Keratinocyte (primary cell): Measurements from ENCODE around the gene CLDN5. TPM values are rescaled to one million over a fixed set of nuclear protein-coding genes. Genes with fewer than 3 reads are reported as not detected.

Source experiments
- DNase-seq: peaks from one replicate; pipeline ENCODE4 v3.0.0-alpha.2; 2011; ENCODE audit warnings: low read depth, missing footprints, low spot score
- FAIRE-seq: peaks from 2 replicates; lab custom pipeline; 2011; peaks lifted over from hg19 to GRCh38; lab: Jason Lieb, UNC
- H2AFZ ChIP-seq: 2 replicates; pipeline ENCODE4 v1.6.0; 2012; ENCODE audit warnings: low read length, control low read depth, inconsistent platforms; ENCODE audit not compliant: control insufficient read depth
- H3K27ac ChIP-seq: 2 replicates; pipeline ENCODE4 v1.5.1; 2011; ENCODE audit warnings: low read length; ENCODE audit not compliant: control insufficient read depth, insufficient read depth
- H3K27me3 ChIP-seq: 3 replicates; pipeline ENCODE4 v1.6.0; 2011; ENCODE audit warnings: low read length; ENCODE audit not compliant: control insufficient read depth, insufficient read depth; ENCODE audit errors: extremely low read depth
- H3K36me3 ChIP-seq, 2 experiments: 2 replicates in 1 of 2; 3 replicates in 1 of 2; pipeline ENCODE4 v1.5.1; 2011; ENCODE audit warnings: low read length in 2 of 2, mild to moderate bottlenecking in 1 of 2; ENCODE audit not compliant: control insufficient read depth in 2 of 2, insufficient read depth in 2 of 2; ENCODE audit errors: extremely low read depth in 1 of 2
- H3K4me1 ChIP-seq: 3 replicates; pipeline ENCODE4 v1.5.1; 2011; ENCODE audit warnings: low read length; ENCODE audit not compliant: control insufficient read depth, insufficient read depth; ENCODE audit errors: extremely low read depth
- H3K4me2 ChIP-seq: 3 replicates; pipeline ENCODE4 v1.6.0; 2011; ENCODE audit warnings: low read depth, low read length; ENCODE audit not compliant: control insufficient read depth, insufficient read depth; ENCODE audit errors: extremely low read depth
- H3K4me3 ChIP-seq, 3 experiments: fragments of 200-600 bp in 1 of 3; sonication (generic) in 1 of 3; 2 replicates in 2 of 3; 3 replicates in 1 of 3; pipeline ENCODE4 v1.5.1; 2011 to 2016; ENCODE audit warnings: low read length in 3 of 3, mild to moderate bottlenecking in 3 of 3, control low read depth in 2 of 3, inconsistent platforms in 1 of 3, low read depth in 1 of 3, mixed read lengths in 1 of 3, mixed run types in 1 of 3, moderate library complexity in 1 of 3; ENCODE audit not compliant: control insufficient read depth in 2 of 3, insufficient read depth in 2 of 3; ENCODE audit errors: extremely low read depth in 1 of 3
- H3K79me2 ChIP-seq: 2 replicates; pipeline ENCODE4 v1.6.0; 2012; ENCODE audit warnings: low read length; ENCODE audit not compliant: control insufficient read depth, insufficient read depth
- H3K9ac ChIP-seq: 3 replicates; pipeline ENCODE4 v1.6.0; 2011; ENCODE audit warnings: low read length; ENCODE audit not compliant: control insufficient read depth, insufficient read depth; ENCODE audit errors: extremely low read depth
- H3K9me1 ChIP-seq: 3 replicates; pipeline ENCODE4 v1.6.0; 2011; ENCODE audit warnings: low read length; ENCODE audit not compliant: control insufficient read depth, insufficient read depth; ENCODE audit errors: extremely low read depth
- H3K9me3 ChIP-seq: 2 replicates; pipeline ENCODE4 v1.5.1; 2012; ENCODE audit warnings: low read depth, low read length; ENCODE audit not compliant: control insufficient read depth
- H4K20me1 ChIP-seq: 3 replicates; pipeline ENCODE4 v1.6.0; 2011; ENCODE audit warnings: low read length; ENCODE audit not compliant: control insufficient read depth, insufficient read depth; ENCODE audit errors: extremely low read depth
- EZH2 ChIP-seq: IDR thresholded peaks from one replicate; pipeline ENCODE4 v1.6.1; 2012; ENCODE audit warnings: inconsistent platforms, mild to moderate bottlenecking, low read length, moderate library complexity
- dilution Hi-C: fragments of 300-500 bp; cut with MboI; formaldehyde crosslinking; loops from one replicate; pipeline ENCODE4 v1.7.0; 2020; ENCODE audit warnings: low sequenced_read_pairs; ENCODE audit not compliant: extremely low pct_ligation_motif_present
- polyA plus RNA-seq, 5 experiments: library from polyadenylated mRNA; depleted of rRNA in 3 of 5; stranded (reverse) in 3 of 5; stranded (forward) in 1 of 5; unstranded in 1 of 5; fragments of >200 nt; gene quantifications; 1 replicate in 1 of 5; 2 replicates in 3 of 5; 3 replicates in 1 of 5; pipeline versions ENCODE4 v1.2.1 to v1.2.3, GENCODE V29; 2011 to 2012; ENCODE audit warnings: missing spikeins in 2 of 5, low read depth in 1 of 5, low replicate concordance in 1 of 5
- TF ChIP-seq, protein P1 (sequence below), 3 experiments: IDR thresholded peaks in 1 of 3; conservative IDR thresholded peaks in 1 of 3; optimal IDR thresholded peaks in 1 of 3; 2 replicates in 2 of 3; 3 replicates in 1 of 3; pipeline versions ENCODE3 to v1.5.1; 2011; ENCODE audit warnings: low read length in 3 of 3, mild to moderate bottlenecking in 3 of 3, moderate library complexity in 2 of 3, control low read depth in 1 of 3, inconsistent platforms in 1 of 3; ENCODE audit not compliant: insufficient read depth in 2 of 3; ENCODE audit errors: extremely low read depth in 1 of 3

CLDN5 gene
- polyA plus RNA-seq, 1 donor (not counting 4 experiments of a cell fraction or from before 2014, with no cell fraction given): not detected

GRCh38 chr22:19503869-19504268 is 20.3 kb downstream of the CLDN5 start:
- no peak overlapping the region for H3K4me2 ChIP-seq
- FAIRE-seq (no peak), DNase-seq (no peak)
- H3K79me2 ChIP-seq: no peaks in the 10 kb centered on the region
- no peaks in the 10 kb centered on the region for H3K27me3 ChIP-seq
- no peak overlapping the region for H3K4me3 ChIP-seq
- H3K9me3 ChIP-seq: no peaks in the 10 kb centered on the region
- no peaks in the 10 kb centered on the region for H4K20me1 ChIP-seq
- H3K9me1 ChIP-seq: no peaks in the 10 kb centered on the region
- TF ChIP-seq, protein P1, sequence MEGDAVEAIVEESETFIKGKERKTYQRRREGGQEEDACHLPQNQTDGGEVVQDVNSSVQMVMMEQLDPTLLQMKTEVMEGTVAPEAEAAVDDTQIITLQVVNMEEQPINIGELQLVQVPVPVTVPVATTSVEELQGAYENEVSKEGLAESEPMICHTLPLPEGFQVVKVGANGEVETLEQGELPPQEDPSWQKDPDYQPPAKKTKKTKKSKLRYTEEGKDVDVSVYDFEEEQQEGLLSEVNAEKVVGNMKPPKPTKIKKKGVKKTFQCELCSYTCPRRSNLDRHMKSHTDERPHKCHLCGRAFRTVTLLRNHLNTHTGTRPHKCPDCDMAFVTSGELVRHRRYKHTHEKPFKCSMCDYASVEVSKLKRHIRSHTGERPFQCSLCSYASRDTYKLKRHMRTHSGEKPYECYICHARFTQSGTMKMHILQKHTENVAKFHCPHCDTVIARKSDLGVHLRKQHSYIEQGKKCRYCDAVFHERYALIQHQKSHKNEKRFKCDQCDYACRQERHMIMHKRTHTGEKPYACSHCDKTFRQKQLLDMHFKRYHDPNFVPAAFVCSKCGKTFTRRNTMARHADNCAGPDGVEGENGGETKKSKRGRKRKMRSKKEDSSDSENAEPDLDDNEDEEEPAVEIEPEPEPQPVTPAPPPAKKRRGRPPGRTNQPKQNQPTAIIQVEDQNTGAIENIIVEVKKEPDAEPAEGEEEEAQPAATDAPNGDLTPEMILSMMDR (optimal IDR thresholded peaks at IDR 0.05 in 1 of 3, IDR thresholded peaks at IDR 0.05 in 1 of 3, conservative IDR thresholded peaks at IDR 0.05 in 1 of 3; ENCODE audit: extremely low read depth in 1 of 3, insufficient read depth in 2 of 3, low read length in 3 of 3): no peak
- no peak for TF ChIP-seq EZH2
- H3K27ac ChIP-seq: no peak overlapping the region
- H2AFZ ChIP-seq: no peak overlapping the region
- no peak overlapping the region for H3K9ac ChIP-seq
- dilution Hi-C loops: no loop called here
- peaks cover 0 to 3% of the 10 kb centered on the region in 2 experiments for H3K36me3 ChIP-seq
- H3K4me1 ChIP-seq: no peaks in the 10 kb centered on the region

- Histone ChIP-seq H3K36me3 (peaks cover 0 to 2% of the 10 kb centered on the region in 2 experiments), H2AFZ (no peak overlapping the region), H4K20me1 (no peaks in the 10 kb centered on the region), H3K79me2 (no peaks in the 10 kb centered on the region), H3K4me2 (no peak overlapping the region), H3K27me3 (no peaks in the 10 kb centered on the region), H3K27ac (no peak overlapping the region), H3K4me3 (no peak overlapping the region), H3K4me1 (no peaks in the 10 kb centered on the region), H3K9ac (no peak overlapping the region), H3K9me3 (no peaks in the 10 kb centered on the region), H3K9me1 (no peaks in the 10 kb centered on the region)
- TF ChIP-seq, protein P1 (optimal IDR thresholded peaks at IDR 0.05 in 1 of 3, IDR thresholded peaks at IDR 0.05 in 1 of 3, conservative IDR thresholded peaks at IDR 0.05 in 1 of 3; ENCODE audit: extremely low read depth in 1 of 3, insufficient read depth in 2 of 3, low read length in 3 of 3): no peak
- no peak for TF ChIP-seq EZH2
- DNase-seq (no peak), FAIRE-seq (no peak)
- dilution Hi-C loops: no loop called here
These were observed 20.8 kb downstream of the CLDN5 start for GRCh38 chr22:19503367-19503766.
